Measurements from ENCODE around the gene CYP1A2. TPM values are rescaled to one million over a fixed set of nuclear protein-coding genes. Genes with fewer than 3 reads are reported as not detected.

The CYP1A2 gene, protein sequence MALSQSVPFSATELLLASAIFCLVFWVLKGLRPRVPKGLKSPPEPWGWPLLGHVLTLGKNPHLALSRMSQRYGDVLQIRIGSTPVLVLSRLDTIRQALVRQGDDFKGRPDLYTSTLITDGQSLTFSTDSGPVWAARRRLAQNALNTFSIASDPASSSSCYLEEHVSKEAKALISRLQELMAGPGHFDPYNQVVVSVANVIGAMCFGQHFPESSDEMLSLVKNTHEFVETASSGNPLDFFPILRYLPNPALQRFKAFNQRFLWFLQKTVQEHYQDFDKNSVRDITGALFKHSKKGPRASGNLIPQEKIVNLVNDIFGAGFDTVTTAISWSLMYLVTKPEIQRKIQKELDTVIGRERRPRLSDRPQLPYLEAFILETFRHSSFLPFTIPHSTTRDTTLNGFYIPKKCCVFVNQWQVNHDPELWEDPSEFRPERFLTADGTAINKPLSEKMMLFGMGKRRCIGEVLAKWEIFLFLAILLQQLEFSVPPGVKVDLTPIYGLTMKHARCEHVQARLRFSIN
- not detected in 5 replicates for total RNA-seq (2022; extraction: Qiagen RNA extraction; ENCODE audit: low read depth)

DNA sequence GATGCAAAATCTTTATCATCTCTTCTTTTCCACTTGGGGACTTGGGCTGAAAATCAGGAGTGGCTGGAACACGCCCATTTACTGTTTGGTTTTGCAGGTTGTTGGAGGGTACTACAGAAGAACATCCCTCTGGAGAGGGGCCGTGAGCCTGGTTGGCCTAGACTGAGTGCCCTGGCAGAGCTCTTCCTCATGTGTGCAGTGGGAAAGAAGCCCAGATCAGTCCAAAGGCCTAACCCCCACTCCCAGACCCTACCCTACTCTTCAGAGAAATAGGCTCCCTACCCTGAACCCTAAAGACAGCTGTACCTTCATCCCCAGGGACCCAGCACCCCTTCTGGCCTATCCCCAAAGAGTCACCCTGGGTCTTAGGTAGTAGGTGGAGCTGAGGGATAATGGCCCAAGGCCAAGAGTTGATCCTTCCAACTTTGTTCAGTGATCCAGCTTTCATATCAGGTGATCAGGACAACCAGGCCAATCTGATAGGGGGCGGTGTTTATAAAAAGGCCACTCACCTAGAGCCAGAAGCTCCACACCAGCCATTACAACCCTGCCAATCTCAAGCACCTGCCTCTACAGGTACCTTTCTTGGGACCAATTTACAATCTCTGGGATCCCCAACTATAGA lies at the start of gene CYP1A2:
TSS of gene CYP1A2 (plus strand) at position 524 of the 625 bp plus-strand sequence. CDS start 894 bp downstream, outside the sequence.

DNA sequence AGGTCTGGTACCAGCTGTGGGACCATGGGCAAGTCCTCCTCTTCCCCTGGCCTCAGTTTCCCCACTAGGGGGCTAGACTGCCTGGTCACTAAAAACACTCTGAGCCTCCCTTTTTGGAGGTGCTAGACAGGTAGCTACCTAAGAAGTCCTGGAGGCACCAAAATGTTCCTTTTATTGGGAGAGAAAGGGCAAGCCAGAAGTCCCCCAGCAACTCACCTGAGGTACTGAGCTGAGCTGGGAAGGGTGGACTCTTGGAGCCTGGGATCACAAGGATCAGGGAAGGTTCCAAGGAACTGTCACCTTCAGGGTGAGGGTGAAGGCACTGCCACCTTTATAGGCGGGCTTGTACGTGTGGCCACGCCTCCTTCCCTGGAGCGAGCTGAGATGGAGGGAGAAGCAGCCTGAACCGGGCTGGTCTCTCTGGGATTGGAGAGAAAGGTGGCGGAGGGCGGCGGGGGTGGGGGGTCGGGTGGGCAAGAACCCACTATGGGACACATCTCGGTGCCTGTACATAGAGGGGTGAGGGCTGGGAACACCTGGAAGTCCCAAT lies 23.3 kb upstream of the CYP1A2 start, which contains the start of gene CYP1A1:
TSS of gene CYP1A1 (minus strand) at position 304 of the 550 bp plus-strand sequence. CDS start 2,431 bp downstream, outside the sequence.

DNA sequence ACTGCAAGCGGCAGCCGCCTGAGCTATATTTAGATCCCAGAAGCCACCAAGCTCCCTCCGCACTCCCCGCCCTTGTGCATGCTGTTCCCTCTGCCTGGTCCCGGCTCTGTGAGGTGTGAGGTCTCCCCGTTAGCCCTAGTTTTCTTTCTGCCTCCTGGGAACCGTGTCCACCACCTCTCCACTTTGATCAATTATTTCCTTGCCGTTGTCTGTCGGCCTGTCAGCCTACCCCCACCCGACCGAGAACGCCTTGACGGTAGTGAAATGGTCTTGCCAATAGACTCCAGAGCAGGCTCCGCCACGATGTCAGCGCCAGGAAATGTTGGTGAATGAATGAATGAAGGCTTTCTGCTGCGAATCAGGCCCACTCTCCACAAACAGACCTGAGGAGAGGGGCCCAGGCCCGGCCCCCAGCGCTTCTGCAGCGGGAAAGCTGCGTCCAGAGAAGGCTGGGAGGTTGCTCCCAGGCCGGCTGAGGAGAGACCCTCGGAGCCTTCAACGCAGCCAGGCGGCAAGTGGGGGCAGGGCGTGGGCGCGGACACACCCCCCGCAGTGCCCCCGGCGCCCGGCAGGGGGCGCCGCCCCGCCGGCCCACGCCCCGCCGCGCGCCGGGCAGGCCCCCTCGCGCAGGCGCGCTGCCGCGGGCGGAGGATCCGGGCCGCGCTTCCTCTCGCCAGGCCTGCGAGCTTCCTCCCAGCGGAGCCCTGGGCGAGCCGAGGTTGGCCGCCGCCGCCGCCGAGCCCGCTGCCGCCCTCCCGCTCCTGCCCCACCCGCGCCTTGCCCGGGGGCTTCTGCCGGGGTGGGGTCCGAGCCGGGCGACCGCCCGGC lies 33.0 kb downstream of the CYP1A2 start, which contains the start of gene CSK:
TSS of gene CSK (plus strand) at position 650 of the 828 bp plus-strand sequence. CDS start 16,218 bp downstream, outside the sequence.

Other genes starting within 250 kb of the CYP1A2 start
- 3.3 to 4.8 TPM (median 3.9 TPM) in 5 replicates for gene ARID3B, start 207.6 kb upstream of the CYP1A2 start, total RNA-seq (2022; extraction: Qiagen RNA extraction; ENCODE audit: low read depth)
- 34.7 to 46.1 TPM (median 37.4 TPM) in 5 replicates for gene CLK3, start 133.0 kb upstream of the CYP1A2 start, total RNA-seq (2022; extraction: Qiagen RNA extraction; ENCODE audit: low read depth)
- 17.9 to 20.1 TPM (median 19.6 TPM) in 5 replicates for gene EDC3, start 52.8 kb upstream of the CYP1A2 start, total RNA-seq (2022; extraction: Qiagen RNA extraction; ENCODE audit: low read depth)
- gene CYP1A1, start 23.3 kb upstream of the CYP1A2 start, total RNA-seq (2022; extraction: Qiagen RNA extraction; ENCODE audit: low read depth) = 1.3 to 2.6 TPM (median 1.9 TPM) in 5 replicates
- 56.4 to 66.1 TPM (median 62.3 TPM) in 5 replicates for gene CSK, start 33.2 kb downstream of the CYP1A2 start, total RNA-seq (2022; extraction: Qiagen RNA extraction; ENCODE audit: low read depth)
- gene LMAN1L, start 64.0 kb downstream of the CYP1A2 start, total RNA-seq (2022; extraction: Qiagen RNA extraction; ENCODE audit: low read depth) = not detected in 5 replicates
- gene CPLX3, start 77.8 kb downstream of the CYP1A2 start, total RNA-seq (2022; extraction: Qiagen RNA extraction; ENCODE audit: low read depth) = not detected in 5 replicates
- 24.9 to 37.6 TPM (median 32.2 TPM) in 5 replicates for gene ULK3, start 94.3 kb downstream of the CYP1A2 start, total RNA-seq (2022; extraction: Qiagen RNA extraction; ENCODE audit: low read depth)
- 56.5 to 67.5 TPM (median 62.0 TPM) in 5 replicates for gene SCAMP2, start 124.5 kb downstream of the CYP1A2 start, total RNA-seq (2022; extraction: Qiagen RNA extraction; ENCODE audit: low read depth)
- gene MPI, start 141.2 kb downstream of the CYP1A2 start, total RNA-seq (2022; extraction: Qiagen RNA extraction; ENCODE audit: low read depth) = 29.5 to 38.5 TPM (median 32.8 TPM) in 5 replicates
- gene FAM219B, start 158.0 kb downstream of the CYP1A2 start, total RNA-seq (2022; extraction: Qiagen RNA extraction; ENCODE audit: low read depth) = 28.6 to 38.9 TPM (median 34.3 TPM) in 5 replicates
- 518 to 689 TPM (median 562 TPM) in 5 replicates for gene COX5A, start 189.2 kb downstream of the CYP1A2 start, total RNA-seq (2022; extraction: Qiagen RNA extraction; ENCODE audit: low read depth)
- gene RPP25, start 207.9 kb downstream of the CYP1A2 start, total RNA-seq (2022; extraction: Qiagen RNA extraction; ENCODE audit: low read depth) = 21.4 to 32.8 TPM (median 29.8 TPM) in 5 replicates
- gene SCAMP5, start 246.7 kb downstream of the CYP1A2 start, total RNA-seq (2022; extraction: Qiagen RNA extraction; ENCODE audit: low read depth) = 11.2 to 15.7 TPM (median 14.7 TPM) in 5 replicates

Data from A549 treated with RU486 at 1 μM for 4 hours (cell line).